OCI-LY3 (cell line): Measurements from ENCODE around the gene CC2D2A.

ENCODE experiments used
- CTCF ChIP-seq: fragments of 200-600, 300-600 bp; sonication (generic); IDR thresholded peaks from 2 replicates; pipeline ENCODE4 v1.5.1; 2014; ENCODE audit warnings: antibody characterized with exemption, low read length, low read depth
- EZH2phosphoT487 ChIP-seq: fragments of 200-600 bp; shearing (Covaris generic); IDR thresholded peaks from 2 replicates; pipeline ENCODE4 v1.6.1; 2018; ENCODE audit warnings: antibody characterized with exemption, mixed run types, low read depth

DNA sequence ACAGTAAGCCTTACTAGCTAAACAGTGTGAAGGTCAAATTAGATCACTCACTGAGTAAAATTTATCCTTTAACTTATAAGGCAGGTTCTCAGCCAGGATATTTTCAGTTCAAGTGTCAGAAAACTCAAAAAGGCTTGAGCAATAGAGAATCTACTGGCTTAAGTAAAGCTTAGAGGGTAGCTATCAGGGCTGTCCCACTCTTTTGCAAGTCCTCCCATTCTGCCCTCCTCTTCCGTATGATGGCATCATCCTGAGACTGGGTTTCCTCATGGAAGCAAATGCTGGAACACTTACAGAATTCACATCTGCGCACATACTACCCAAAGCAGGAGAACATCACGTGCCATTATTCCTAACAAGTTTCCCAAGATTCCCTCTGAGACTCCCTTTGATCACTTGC, 130.5 kb downstream of the CC2D2A start:
- TF ChIP-seq CTCF, result no peak
- TF ChIP-seq EZH2phosphoT487, result no peak
